Activated CD4-positive, CD25-positive, alpha-beta regulatory T cell treated with anti-CD3 and anti-CD28 coated beads, Interleukin-2, amount 50 U/mL, for 16 hours (primary cell): Measurements from ENCODE around the gene RSPH6A.

Experiments
- DNase-seq: peaks from one replicate; pipeline ENCODE4 v3.0.0-alpha.2; 2020; ENCODE audit warnings: low read depth, low spot score

The RSPH6A gene

DNA sequence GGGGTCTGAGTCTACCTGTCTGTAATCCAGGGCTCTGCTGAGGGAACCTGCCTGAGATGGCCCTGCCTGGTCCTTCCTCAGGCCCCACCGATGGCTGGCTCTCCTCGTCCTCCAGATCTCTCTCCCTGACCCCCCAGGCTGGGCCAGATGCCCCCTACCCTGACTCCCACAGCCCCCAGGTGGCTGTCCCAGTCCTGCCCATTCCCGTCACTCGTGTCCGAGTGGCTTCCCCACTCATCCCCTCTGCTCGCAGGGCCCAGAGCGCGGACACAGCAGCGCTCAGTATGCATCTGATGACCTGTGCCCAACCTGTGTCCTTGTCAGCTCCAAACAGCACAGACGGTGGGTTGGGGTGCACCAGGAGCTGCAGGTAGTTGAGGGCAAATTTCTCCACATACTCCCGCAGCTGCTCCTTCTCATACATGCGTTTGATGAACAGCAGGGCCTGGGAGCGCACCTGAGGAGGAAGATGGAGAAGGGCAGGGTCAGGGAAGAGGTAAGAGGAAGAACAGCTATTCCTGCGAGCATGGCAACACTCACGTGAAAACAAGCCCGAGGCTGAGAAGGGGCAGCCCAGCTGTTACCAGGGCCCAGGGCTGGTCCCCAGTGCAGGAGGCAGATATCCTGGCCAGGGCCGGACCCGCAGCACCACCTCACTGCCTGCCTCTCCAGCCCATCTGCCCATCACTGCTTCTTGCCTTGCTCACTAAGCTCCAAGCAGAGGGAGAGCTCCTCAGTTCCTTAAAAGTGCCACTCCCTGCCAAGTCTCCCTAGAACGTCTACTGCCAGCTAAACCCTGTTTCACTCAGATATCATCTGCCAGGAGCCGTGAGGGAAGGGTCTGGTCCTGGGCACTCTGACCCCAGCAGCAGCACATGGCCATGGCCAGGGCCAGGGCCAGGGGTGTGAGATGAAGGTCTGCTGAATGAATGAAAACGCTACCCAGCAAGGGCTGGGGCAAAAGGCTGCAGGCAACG, 11.1 kb upstream of the RSPH6A start:
- no peak for DNase-seq

DNA sequence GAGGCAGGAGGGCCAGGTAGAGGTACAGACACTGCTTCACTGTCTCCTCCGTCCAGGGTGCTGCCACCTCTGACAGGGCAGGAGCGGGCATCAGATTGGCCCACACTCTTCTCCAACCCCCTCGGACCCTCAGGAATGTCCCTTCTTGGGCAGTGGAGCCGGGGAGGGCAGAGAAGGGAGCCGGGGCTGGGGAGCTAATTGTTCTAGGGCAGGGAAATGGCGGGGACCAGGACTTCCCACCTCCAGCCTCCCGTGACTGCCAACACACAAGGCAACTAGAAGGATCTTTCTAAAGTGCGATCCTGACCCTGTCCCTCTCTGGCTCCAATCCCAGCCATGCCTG, 10.1 kb upstream of the RSPH6A start:
- no peak for DNase-seq

DNA sequence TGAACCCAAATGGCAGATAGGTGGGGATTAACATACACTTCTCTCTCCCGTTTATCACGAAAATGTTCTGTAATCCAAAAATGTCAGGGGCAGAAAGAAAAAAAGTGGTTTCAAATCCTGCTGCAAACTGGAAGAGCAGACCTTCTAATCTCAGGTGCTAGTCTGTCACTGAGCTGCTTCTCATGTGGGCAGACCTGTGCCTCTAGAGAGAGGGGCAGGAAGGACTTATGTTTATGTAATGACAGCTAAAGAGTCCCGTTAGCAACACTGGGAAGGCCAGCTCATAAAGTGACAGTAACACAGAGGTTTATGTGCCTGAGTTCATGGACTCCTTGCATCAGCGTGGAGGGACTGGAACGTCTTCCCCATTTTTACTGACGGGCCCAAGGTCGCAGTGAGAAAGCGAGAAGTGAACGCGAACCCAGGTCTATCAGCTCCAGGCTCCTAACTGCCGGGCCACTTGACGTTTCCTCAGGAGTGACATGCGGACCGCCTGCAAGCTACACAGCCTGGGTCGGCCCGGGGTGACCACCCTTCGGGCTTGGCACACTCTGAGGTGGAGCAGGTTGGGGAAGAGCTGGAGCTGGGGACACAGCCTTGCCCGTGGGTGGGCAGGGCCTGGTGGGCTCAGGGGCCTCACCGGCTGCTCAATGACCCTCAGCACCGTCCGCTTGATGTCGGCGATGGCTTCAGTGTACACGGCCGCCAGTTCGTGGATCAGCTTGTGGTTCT, 9.6 kb upstream of the RSPH6A start:
- DNase-seq = no peak

GRCh38 chr19:45824041-45824471, 8.9 kb upstream of the RSPH6A start:
- DNase-seq = no peak

DNA sequence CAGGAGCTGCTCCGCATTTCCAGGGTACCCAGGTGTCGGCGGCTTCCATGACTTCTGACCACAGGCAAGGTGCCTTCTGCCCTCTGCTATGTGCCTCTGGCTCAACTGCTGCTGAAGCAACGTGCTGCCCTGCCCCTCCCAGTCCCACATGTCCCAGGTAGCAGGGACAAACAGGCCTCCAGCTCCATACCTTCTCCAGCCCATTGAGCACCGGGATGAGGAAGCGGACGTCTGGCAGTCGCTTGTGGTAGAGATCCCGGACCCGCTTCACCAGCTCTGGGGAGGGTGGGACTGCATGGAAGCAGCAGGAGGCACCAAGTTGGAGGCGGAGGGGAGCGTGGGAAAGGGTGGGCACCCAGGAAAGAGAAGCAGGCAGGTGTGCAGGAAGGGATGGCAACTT, 8.1 kb upstream of the RSPH6A start:
- no peak for DNase-seq

DNA sequence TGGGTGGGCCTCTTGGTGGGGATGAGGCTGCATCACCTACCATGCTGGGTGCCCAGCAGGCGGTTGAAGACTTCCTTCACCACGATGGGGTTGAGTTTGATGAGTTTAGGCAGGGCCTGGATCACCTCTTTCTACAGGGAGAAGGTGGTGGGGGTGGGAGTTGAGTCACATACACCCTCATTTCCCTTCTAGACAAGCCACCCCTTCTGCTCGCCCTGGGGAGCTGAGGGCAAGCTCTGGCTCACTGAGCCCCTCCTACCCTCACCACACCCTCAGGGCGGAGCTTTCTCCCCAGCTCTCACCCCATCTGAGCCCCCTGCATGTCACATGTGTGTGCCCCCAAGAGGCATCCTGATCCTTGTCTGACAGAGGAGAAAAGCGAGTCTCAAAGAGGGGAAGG, 7.6 kb upstream of the RSPH6A start:
- no peak for DNase-seq

GRCh38 chr19:45821570-45821969, 6.5 kb upstream of the RSPH6A start:
- DNase-seq = no peak

DNA sequence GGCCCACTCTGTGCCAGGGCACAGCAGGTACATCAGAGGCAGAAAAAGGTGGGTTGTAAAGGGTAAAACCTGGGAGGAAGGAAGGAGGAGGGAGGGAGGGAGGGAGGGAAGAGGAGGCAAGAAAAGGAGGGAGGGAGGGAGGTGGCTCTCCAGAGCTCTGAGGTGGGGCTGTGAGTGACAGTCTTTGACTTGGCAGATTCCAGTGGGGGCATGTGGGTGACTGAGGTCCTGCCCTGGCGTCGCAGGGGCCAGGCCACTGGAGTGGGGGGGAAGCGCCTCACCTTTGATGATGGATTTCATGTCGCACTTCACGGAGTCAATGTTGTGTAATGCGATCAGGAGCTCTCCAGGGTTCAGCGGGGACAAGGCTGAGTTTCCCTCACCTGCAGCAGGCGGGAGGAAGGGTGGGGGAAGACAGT, 6.0 kb upstream of the RSPH6A start:
- no peak for DNase-seq

- no peak for DNase-seq
Measured at GRCh38 chr19:45820413-45821102, 5.5 kb upstream of the RSPH6A start.

DNA sequence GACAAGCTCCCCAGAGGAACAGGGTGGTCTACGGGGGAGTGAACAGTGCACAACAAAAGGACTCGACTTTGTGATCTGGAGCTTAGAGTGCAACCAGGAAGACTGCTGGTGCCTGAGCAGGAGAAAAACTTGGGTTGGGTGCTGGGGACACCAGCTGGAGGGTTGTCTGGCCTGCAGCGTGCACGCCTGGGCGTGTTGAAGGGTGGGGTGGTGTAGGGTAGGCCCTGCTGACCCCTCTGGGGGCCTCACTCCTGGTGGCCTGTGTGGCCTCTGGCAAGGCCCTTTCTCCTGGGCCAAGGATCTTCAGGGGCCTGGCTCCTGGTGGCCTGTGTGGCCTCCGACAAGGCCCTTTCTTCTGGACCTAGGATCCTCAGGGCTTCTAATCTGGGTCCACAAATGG, 4.7 kb upstream of the RSPH6A start:
- no peak for DNase-seq

DNA sequence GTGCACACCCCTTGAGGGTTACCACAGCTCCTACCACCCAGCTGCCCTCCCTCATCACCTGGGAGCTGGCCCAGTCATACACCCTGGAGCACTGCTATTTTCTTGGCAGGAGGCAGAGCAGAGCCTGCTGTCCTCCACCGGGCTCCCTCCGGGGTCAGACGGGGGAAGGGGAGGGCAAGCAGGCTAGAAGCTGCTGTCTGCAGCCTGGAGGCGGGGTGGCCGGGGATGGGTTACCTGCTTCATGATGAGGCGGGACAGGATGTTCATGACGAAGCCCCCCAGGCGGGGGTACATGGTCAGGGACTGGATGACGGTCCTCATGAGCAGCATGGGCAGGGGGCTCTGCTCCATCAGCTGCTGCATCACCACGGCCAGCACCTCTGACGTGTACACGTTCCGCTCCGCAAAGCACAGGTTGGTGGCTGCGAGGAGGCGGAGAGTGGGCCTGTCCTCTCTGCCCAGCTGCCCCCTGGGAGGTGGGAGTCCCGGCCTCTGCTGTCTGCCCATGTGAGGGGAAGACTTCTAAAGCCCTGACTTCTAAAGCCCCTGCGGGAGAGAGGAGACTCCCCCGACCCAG, 2.7 kb upstream of the RSPH6A start:
- no peak for DNase-seq

DNA sequence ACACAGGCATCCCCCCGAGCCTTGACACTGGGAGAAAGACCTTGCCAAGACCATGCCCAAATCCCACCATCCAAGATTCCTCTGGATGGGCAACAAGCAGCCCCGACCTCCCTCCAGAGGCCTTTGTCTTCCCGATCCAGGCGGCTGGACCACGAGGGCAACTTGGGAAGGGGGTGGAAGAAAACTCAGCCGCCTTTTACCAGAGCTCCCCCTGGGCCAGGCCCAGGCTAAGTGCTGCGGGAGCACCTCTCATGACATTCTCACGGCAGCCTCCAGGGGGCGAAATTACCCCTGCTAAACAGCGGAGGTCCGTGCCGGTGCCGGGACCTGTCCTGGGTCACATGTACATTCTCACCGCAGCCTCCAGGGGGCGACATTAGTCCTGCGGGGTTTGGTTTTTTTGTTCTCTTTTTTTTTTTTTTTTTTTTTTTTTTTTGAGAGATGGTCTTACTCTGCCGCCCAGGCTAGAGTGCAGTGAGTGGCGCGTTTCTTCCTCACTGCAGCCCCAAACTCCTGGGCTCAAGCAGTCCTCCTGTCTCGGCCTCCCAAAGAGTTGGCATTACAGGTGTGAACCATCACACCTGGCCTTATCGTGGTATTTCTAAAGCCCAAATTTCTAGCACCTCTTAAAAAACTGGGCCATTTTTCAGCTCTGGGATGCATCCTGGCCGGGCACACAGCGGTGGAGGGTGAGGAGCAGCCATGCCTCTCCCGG, 2.1 kb upstream of the RSPH6A start:
- DNase-seq = peak; percentile 93

DNA sequence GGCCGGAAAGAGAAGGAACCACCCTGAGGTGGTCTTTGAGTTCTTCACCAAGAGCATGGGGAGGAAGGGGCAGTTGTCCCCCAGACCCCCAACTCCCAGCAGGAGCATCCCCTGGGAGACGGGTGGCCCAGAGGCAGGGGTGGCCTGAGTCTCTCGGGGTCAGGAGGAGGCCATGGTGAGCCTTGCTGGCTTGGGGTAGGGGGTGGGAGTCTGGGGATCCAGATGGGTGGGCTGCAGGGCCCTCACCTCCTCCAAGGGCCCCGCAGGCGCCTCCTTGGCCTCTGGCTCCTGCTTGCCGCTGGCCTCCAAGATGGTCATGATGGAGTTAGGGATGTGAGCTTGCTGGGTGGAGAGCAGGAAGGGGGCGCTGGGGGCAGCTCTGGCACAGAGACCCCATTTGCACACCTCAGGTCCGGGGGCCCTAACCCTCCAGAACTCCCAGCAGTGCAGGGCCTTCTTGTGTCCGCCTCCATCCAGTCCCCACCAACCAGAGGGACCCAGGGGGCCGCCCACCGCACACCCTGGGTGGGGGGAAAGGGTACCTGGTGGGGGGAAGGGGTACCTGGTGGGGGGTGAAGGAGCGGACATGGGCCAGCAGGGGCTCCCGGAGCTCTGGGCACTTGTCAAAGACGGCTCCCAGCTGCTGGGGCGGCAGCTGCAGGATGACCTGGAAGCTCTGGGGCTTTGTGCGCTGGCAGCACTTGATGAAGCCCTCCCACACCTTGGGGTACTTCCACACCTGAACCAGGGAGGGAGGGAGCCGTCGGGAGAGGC, 1.3 kb upstream of the RSPH6A start:
- DNase-seq = no peak

DNA sequence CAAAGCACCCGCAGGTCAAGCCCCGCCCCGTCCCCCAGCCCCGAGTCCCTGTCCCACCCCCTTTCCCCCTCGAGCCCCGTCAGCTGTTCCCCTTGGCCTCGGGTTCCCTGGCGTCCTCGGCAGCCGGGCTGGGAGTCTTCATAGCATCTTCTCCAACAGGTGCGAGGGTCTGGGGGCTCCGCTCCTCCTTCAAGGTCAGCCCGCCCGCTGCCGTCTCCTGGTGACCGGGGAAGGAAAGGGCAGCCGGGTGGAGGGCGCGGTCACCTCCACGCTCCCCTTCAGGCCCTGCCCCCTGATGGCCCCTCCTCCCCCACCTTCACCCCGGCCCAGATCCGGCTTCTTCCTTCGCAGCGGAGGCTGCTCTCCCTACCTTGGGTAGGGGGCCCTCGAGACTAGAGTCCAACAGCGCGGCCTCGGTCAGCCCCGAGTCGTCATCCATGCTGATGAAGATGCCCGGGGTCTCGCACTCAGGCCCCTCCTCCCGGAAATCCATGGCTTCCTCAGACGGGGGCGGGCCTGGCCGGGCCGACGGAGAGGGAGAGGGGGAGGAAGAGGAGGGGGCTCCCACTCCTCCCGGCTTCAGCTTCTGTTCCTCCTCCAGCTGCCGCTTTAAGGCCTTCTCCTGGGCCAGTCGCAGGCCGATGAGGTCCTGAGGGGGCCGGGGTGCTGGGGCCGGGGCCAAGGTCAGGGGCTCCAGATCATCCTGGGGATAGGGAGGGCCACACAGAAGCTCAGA, 541 bp upstream of the RSPH6A start:
- no peak for DNase-seq

DNA sequence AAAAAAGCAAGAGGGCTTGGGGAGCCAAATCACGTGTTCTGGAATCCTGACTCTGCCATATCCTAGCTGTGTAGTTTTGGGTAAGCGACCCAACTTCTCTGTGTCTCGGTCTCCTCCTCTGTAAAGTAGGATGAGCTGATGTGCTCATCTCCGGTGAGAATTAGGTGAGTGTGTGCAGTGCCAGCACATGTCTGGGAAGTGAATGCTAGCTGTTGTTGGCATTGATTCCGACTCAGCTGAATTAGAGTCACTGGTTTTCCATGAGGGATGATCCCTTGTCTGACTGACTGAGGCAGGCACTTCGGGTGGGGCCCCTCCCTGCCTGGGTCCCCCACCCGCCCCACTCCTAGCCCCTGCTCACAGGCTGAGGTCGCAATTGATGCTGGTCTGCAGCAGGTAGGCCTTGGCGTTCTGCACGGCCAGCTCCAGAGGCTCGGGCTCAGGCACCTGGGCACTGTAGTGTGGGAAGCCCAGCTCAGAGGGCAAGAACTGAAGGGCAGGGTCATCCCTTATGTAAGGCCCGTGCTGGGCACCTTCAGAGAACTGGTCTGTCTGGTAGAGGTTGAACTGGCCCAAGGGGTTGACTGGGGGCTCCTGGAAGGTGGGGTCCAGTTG, 835 bp downstream of the RSPH6A start:
- no peak for DNase-seq

GRCh38 chr19:45812297-45812696, 2.8 kb downstream of the RSPH6A start:
- no peak for DNase-seq

DNA sequence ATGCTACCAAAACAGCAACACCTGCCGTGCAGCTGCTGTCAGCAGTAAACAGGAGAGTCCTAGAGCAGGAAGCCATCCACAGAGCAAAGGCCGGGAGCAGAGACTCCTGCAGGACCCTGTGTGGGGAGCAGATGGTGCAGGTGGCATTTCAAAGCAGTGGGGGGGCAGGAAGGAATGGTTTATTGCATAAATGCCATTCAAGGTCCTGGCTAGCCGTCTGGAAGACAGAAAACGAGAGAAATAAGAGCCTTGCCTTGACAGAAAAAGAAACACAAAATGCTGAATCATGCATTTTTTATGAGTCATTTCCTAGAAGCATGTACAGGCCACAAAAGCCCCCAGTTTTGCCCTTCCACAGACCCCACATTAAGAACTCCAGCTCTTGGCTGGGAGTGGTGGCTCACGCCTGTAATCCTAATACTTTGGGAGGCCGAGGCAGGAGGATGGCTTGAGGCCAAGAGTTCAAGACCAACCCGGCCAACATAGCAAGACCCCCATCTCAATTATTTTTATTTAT, 5.4 kb downstream of the RSPH6A start:
- DNase-seq = no peak

DNA sequence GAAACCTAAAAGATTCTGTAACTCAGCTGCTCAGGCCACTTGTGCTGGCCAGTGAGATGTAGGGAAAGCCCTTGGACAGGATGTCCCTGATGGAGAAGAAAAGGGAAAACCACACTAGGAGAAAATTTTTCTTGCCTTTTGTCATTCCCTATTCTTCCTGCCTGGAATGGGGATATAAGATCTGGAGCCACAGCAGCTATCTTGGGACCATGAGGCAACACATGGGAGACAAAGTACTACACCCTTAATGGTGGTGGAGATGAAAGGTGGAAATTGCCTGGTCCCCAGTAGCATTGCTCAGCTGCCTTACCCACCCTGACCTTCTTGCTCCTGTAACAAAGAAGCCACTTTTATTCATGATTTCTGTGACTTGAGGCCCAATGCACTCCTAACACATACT, 9.4 kb downstream of the RSPH6A start:
- no peak for DNase-seq

- no peak for DNase-seq
Measured at GRCh38 chr19:45804959-45805230, 10.2 kb downstream of the RSPH6A start.
